ENCODE measurements around the gene TLE1.

TLE1 gene

GRCh38 chr9:81628897-81629296 lies 60.5 kb downstream of the TLE1 start:
- H3K4me3 ChIP-seq (ENCODE audit: low read length), result no peak overlapping the region
- TF ChIP-seq ZNF274 (IDR thresholded peaks at IDR 0.05; ENCODE audit: low read depth, low read length), result no peak

GRCh38 chr9:81627481-81627880 lies 61.9 kb downstream of the TLE1 start:
- TF ChIP-seq ZNF274 (IDR thresholded peaks at IDR 0.05; ENCODE audit: low read depth, low read length), result no peak
- H3K4me3 ChIP-seq (ENCODE audit: low read length), result no peak overlapping the region

GRCh38 chr9:81626511-81626910 lies 62.8 kb downstream of the TLE1 start:
- TF ChIP-seq ZNF274 (IDR thresholded peaks at IDR 0.05; ENCODE audit: low read depth, low read length), result no peak
- no peak overlapping the region for H3K4me3 ChIP-seq (ENCODE audit: low read length)

- H3K4me3 ChIP-seq (ENCODE audit: low read length), result no peak overlapping the region
- no peak for TF ChIP-seq ZNF274 (IDR thresholded peaks at IDR 0.05; ENCODE audit: low read depth, low read length)
These were observed 63.4 kb downstream of the TLE1 start for GRCh38 chr9:81625969-81626368.

GRCh38 chr9:81623778-81624177 lies 65.6 kb downstream of the TLE1 start:
- TF ChIP-seq ZNF274 (IDR thresholded peaks at IDR 0.05; ENCODE audit: low read depth, low read length), result no peak
- H3K4me3 ChIP-seq (ENCODE audit: low read length), result no peak overlapping the region

GRCh38 chr9:81622471-81623255 lies 66.7 kb downstream of the TLE1 start:
- H3K4me3 ChIP-seq (ENCODE audit: low read length), result no peak overlapping the region
- TF ChIP-seq ZNF274 (IDR thresholded peaks at IDR 0.05; ENCODE audit: low read depth, low read length), result no peak

GRCh38 chr9:81621785-81622259 lies 67.5 kb downstream of the TLE1 start:
- no peak for TF ChIP-seq ZNF274 (IDR thresholded peaks at IDR 0.05; ENCODE audit: low read depth, low read length)
- H3K4me3 ChIP-seq (ENCODE audit: low read length), result no peak overlapping the region

- no peak for TF ChIP-seq ZNF274 (IDR thresholded peaks at IDR 0.05; ENCODE audit: low read depth, low read length)
- no peak overlapping the region for H3K4me3 ChIP-seq (ENCODE audit: low read length)
These were observed 68.2 kb downstream of the TLE1 start for GRCh38 chr9:81621118-81621517.

- no peak for TF ChIP-seq ZNF274 (IDR thresholded peaks at IDR 0.05; ENCODE audit: low read depth, low read length)
- H3K4me3 ChIP-seq (ENCODE audit: low read length), result no peak overlapping the region
These were observed 69.4 kb downstream of the TLE1 start for GRCh38 chr9:81620002-81620390.

- TF ChIP-seq ZNF274 (IDR thresholded peaks at IDR 0.05; ENCODE audit: low read depth, low read length), result no peak
- H3K4me3 ChIP-seq (ENCODE audit: low read length), result no peak overlapping the region
These were observed 69.9 kb downstream of the TLE1 start for GRCh38 chr9:81619353-81620001.

GRCh38 chr9:81618923-81619322 lies 70.4 kb downstream of the TLE1 start:
- TF ChIP-seq ZNF274 (IDR thresholded peaks at IDR 0.05; ENCODE audit: low read depth, low read length), result no peak
- H3K4me3 ChIP-seq (ENCODE audit: low read length), result no peak overlapping the region

- no peak for TF ChIP-seq ZNF274 (IDR thresholded peaks at IDR 0.05; ENCODE audit: low read depth, low read length)
- no peak overlapping the region for H3K4me3 ChIP-seq (ENCODE audit: low read length)
These were observed 73.2 kb downstream of the TLE1 start for GRCh38 chr9:81616141-81616540.

GRCh38 chr9:81614335-81614734 lies 75.0 kb downstream of the TLE1 start:
- TF ChIP-seq ZNF274 (IDR thresholded peaks at IDR 0.05; ENCODE audit: low read depth, low read length), result no peak
- H3K4me3 ChIP-seq (ENCODE audit: low read length), result no peak overlapping the region

GRCh38 chr9:81613002-81613812 lies 76.1 kb downstream of the TLE1 start:
- TF ChIP-seq ZNF274 (IDR thresholded peaks at IDR 0.05; ENCODE audit: low read depth, low read length), result no peak

More at GRCh38 chr9:81613002-81613812, 76.1 kb downstream of the TLE1 start:
- H3K4me3 ChIP-seq (ENCODE audit: low read length), result no peak overlapping the region

Measured in GM08714 (cell line).